Dermis blood vessel endothelial cell (primary cell): ENCODE measurements around the gene PTPN18. TPM values are rescaled to one million over a fixed set of nuclear protein-coding genes. Genes with fewer than 3 reads are reported as not detected.
"Not testable (repeated sequence)": the region's sequence is repeated elsewhere in the genome, so short reads cannot be mapped to it uniquely, and the experiment has no call there.

Source experiments
- DNase-seq: peaks from one replicate; pipeline ENCODE4 v3.0.0; 2010
- total RNA-seq: library from RNA; depleted of rRNA; stranded (reverse); fragments of >200 nt; gene quantifications from 2 replicates; pipeline ENCODE4 v1.2.3, GENCODE V29; 2014

Gene PTPN18
- 36.9 and 56.6 TPM in 2 replicates for total RNA-seq

GRCh38 chr2:130355578-130356431 is at the start of gene PTPN18:
Gene PTPN18, plus strand, starts transcription at chr2:130356056. Its CDS starts 52 bp downstream, at chr2:130356108.
- DNase-seq, result peak; percentile 94

- DNase-seq, result no peak
These were observed 48.0 kb upstream of the PTPN18 start for GRCh38 chr2:130307850-130308249.

- DNase-seq, result no peak
These were observed 45.0 kb upstream of the PTPN18 start for GRCh38 chr2:130310881-130311280.

- DNase-seq, result no peak
These were observed 42.0 kb upstream of the PTPN18 start for GRCh38 chr2:130313812-130314334.

GRCh38 chr2:130314377-130314776 is 41.5 kb upstream of the PTPN18 start:
- DNase-seq, result no peak

- no peak for DNase-seq
These were observed 39.3 kb upstream of the PTPN18 start for GRCh38 chr2:130316596-130316995.

- no peak for DNase-seq
These were observed 37.0 kb upstream of the PTPN18 start for GRCh38 chr2:130318906-130319305.

GRCh38 chr2:130319536-130319935 is 36.3 kb upstream of the PTPN18 start:
- no peak for DNase-seq

- DNase-seq, result no peak
These were observed 27.9 kb upstream of the PTPN18 start for GRCh38 chr2:130327703-130328527.

GRCh38 chr2:130328710-130329109 is 27.1 kb upstream of the PTPN18 start:
- DNase-seq, result no peak

GRCh38 chr2:130332271-130333073 is 23.4 kb upstream of the PTPN18 start:
- DNase-seq, result peak; percentile 83

- not testable (repeated sequence) for DNase-seq
These were observed 22.6 kb upstream of the PTPN18 start for GRCh38 chr2:130333253-130333652.

GRCh38 chr2:130334026-130334425 is 21.8 kb upstream of the PTPN18 start:
- DNase-seq, result no peak

- DNase-seq, result no peak
These were observed 20.6 kb upstream of the PTPN18 start for GRCh38 chr2:130335226-130335625.

GRCh38 chr2:130336150-130336876 is 19.5 kb upstream of the PTPN18 start:
- DNase-seq, result no peak

- peak; percentile 91 for DNase-seq
These were observed 18.8 kb upstream of the PTPN18 start for GRCh38 chr2:130336877-130337734.

GRCh38 chr2:130337735-130338325 is 18.0 kb upstream of the PTPN18 start:
- peak; percentile 26 for DNase-seq

- DNase-seq, result no peak
These were observed 17.0 kb upstream of the PTPN18 start for GRCh38 chr2:130338793-130339345.

GRCh38 chr2:130339885-130340745 is 15.7 kb upstream of the PTPN18 start:
- no peak for DNase-seq
